HG03064 (cell line): ENCODE results near the gene LRRC73.
A peak's percentile ranks its signal among the peaks of the same experiment; 100 is the strongest.
"Not testable (repeated sequence)": the region's sequence is repeated elsewhere in the genome, so short reads cannot be mapped to it uniquely, and the experiment has no call there.

Source experiments
- ATAC-seq: cut with Tn5 transposase; IDR thresholded peaks from one replicate; pipeline ENCODE4 v1.9.1; 2021; ENCODE audit warnings: low read depth; ENCODE audit not compliant: unreplicated experiment

The LRRC73 gene

DNA sequence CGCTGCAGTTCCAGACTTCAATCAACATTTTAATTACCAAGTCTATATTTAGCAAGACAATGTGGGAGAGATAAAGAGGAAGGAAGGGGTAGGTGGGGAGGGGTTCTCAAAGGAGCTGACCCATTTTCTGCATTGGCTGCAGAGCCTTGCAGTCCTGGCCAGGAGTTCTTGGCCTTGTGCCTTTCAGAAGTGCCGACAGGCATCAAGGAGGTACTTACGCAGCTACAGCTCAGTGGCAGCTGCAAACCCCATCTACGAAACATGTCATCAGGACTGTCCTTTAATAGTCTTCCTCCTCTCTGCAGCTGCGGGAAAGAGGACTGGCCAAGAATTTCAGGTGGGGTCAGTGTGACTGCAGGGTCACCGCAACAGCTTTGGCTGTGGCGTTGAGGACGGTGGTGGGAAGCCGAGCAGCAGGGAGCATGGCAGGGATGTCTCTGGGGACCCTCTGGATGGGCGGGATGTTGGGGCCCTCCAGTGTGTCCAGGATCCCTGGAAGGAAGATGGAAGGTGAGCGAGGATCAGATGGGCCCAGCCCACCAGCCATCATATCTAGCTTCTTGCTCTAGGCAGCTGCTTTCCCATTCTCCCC lies 1.8 kb upstream of the LRRC73 start:
- no peak for ATAC-seq

DNA sequence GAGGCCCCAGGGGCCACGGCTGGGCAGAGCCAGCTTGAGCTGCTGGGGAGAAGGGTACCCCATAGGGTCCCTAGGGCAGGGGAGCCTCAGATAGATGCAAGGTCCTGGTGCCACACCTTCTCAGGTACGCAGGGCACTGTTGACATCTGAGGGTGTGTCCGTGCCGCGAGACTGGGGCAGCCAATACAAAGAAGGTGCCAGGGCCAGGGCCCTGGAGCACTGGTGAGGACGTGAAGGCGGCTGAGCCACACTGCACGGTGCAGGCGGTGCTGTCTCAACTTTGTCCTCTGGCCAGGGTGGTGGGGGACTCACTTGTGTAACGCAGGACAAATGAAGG lies 649 bp upstream of the LRRC73 start:
- no peak for ATAC-seq

- peak; percentile 11 for ATAC-seq
These were observed 783 bp downstream of the LRRC73 start for GRCh38 chr6:43509142-43509983.

GRCh38 chr6:43508481-43509141 lies 1.5 kb downstream of the LRRC73 start:
- ATAC-seq: no peak

- ATAC-seq: no peak
These were observed 3.3 kb downstream of the LRRC73 start for GRCh38 chr6:43506667-43507471.

DNA sequence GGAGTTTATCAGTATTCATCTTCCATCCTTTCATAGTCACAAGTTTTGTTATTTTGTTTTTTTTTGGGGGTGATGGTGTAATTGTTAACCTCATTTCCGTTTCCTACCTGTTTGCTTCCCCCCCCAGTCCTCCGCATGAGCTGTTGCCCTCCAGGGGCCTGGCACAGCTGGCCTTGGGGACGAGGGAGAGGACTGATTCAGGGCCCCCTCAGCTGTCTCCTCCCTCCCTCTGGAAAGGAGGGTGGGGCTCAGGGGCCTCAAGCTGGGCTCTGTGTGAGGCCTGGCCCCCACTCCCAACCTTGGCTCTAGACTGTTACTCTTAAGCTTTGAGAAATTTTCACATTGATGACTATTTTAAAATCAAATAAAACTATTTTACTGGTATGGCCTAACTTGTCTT lies 4.0 kb downstream of the LRRC73 start:
- no peak for ATAC-seq

- ATAC-seq: no peak
These were observed 4.4 kb downstream of the LRRC73 start for GRCh38 chr6:43505718-43506117.

GRCh38 chr6:43504756-43505593 lies 5.2 kb downstream of the LRRC73 start:
- no peak for ATAC-seq

DNA sequence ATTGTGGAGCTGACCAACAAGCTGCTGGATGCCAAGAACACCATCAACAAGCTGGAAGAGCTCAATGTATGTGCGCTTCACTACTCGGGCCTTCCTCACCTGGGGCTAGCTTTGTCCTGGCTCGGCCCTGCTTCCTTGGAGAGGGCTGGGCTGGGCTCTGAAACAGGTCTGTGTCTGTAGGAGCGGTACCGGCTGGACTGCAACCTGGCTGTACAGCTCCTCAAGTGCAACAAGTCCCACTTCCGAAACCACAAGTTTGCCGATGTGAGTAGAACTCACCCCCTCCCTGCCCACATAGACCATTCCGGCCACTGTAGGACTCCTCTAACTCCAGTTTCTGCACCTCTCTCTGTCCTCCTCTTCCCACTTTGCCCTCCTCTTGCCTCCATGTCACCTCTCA lies 6.7 kb downstream of the LRRC73 start:
- ATAC-seq: no peak

GRCh38 chr6:43502666-43503065 lies 7.5 kb downstream of the LRRC73 start:
- no peak for ATAC-seq

- no peak for ATAC-seq
These were observed 9.2 kb downstream of the LRRC73 start for GRCh38 chr6:43500921-43501320.

GRCh38 chr6:43499028-43499815 lies 10.9 kb downstream of the LRRC73 start:
- ATAC-seq: no peak

- ATAC-seq: not testable (repeated sequence)
These were observed 11.9 kb downstream of the LRRC73 start for GRCh38 chr6:43498291-43498690.

DNA sequence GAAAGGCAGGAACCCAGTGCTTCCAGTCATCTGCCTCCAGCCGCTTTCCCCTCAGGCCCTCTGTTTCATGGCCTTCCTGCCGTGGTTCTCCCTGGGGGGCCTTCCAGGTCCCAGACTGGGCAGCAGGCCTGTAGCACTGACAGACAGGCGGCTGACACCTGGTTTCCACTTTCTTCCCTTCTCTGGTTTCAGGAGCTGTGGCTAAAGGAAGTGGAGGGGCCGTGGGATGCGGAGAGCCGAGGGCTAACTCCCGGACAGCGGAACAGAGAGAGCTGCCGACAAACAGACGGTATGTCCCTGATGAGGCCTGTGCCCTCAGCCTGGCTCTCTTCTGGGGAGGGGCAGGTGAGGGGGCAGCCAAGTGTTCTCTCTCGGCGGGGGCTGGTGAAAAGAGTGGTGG lies 12.5 kb downstream of the LRRC73 start:
- no peak for ATAC-seq

- no peak for ATAC-seq
These were observed 13.1 kb downstream of the LRRC73 start for GRCh38 chr6:43497129-43497396.

GRCh38 chr6:43496370-43497128 lies 13.6 kb downstream of the LRRC73 start:
- no peak for ATAC-seq

GRCh38 chr6:43495409-43495941 lies 14.7 kb downstream of the LRRC73 start:
- no peak for ATAC-seq

- ATAC-seq: no peak
These were observed 15.4 kb downstream of the LRRC73 start for GRCh38 chr6:43494766-43495165.

DNA sequence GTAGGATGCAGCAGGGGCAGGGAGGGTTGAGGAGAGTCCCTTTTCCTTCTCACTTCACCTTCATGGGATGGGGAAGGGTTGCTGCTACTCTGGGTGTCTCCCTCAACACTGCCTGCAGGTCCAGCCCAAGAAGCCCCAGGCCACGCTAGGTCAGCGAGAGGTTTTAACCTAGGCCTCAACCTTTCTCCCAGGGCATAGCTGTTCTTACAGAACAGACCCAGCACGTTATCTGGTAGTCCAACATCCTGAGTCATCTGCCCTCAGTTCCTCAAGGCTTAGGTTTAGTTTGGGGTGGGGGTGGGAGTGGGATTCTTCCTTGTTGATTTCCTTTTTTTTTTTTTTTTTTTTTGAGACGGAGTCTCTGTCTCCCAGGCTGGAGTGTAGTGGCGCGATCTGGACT lies 15.8 kb downstream of the LRRC73 start:
- no peak for ATAC-seq
